Measurements from ENCODE around the gene TGM1. TPM values are rescaled to one million over a fixed set of nuclear protein-coding genes. Genes with fewer than 3 reads are reported as not detected.

The TGM1 gene
- total and polyA plus RNA-seq, 2 donors (not counting 1 experiment from before 2014, with no cell fraction given): 0.83 to 1.4 TPM

DNA sequence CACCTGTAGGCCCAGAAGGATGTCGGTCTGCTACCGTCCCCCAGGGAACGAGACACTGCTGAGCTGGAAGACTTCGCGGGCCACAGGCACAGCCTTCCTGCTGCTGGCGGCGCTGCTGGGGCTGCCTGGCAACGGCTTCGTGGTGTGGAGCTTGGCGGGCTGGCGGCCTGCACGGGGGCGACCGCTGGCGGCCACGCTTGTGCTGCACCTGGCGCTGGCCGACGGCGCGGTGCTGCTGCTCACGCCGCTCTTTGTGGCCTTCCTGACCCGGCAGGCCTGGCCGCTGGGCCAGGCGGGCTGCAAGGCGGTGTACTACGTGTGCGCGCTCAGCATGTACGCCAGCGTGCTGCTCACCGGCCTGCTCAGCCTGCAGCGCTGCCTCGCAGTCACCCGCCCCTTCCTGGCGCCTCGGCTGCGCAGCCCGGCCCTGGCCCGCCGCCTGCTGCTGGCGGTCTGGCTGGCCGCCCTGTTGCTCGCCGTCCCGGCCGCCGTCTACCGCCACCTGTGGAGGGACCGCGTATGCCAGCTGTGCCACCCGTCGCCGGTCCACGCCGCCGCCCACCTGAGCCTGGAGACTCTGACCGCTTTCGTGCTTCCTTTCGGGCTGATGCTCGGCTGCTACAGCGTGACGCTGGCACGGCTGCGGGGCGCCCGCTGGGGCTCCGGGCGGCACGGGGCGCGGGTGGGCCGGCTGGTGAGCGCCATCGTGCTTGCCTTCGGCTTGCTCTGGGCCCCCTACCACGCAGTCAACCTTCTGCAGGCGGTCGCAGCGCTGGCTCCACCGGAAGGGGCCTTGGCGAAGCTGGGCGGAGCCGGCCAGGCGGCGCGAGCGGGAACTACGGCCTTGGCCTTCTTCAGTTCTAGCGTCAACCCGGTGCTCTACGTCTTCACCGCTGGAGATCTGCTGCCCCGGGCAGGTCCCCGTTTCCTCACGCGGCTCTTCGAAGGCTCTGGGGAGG lies 47.9 kb upstream of the TGM1 start, which contains the start of gene LTB4R:
Gene LTB4R (plus strand): TSS at position 857 of the 959 bp plus-strand sequence. CDS start 4,150 bp downstream, outside the sequence.
- peak; percentile 77 to 82 for DNase-seq (ENCODE audit: low read depth in 2 of 2)
- peak in 1 of 2 donors; percentile 9 for TF ChIP-seq CTCF (conservative IDR thresholded peaks at IDR 0.05 in 1 of 2, IDR thresholded peaks at IDR 0.05 in 1 of 2; ENCODE audit: low read depth in 1 of 2, low read length in 2 of 2)
- TF ChIP-seq EZH2 (IDR thresholded peaks at IDR 0.05; ENCODE audit: low read length, missing control alignments): no peak
- no peaks in the 10 kb centered on the region for H3K27me3 ChIP-seq (ENCODE audit: control insufficient read depth, insufficient read depth, low read length)
- peaks cover 12% of the 10 kb centered on the region for H3K4me1 ChIP-seq (ENCODE audit: control insufficient read depth, extremely low read depth, insufficient read depth, low read length)
- H2AFZ ChIP-seq (ENCODE audit: low read length): no peak within 1 kb of the TSS
- H3K79me2 ChIP-seq (ENCODE audit: control insufficient read depth, insufficient read depth, low read length): no peaks in the 10 kb centered on the region
- peak within 1 kb of the TSS; percentile 10 for H3K27ac ChIP-seq (ENCODE audit: insufficient read depth, low read length)
- peak within 1 kb of the TSS in 1 of 4 experiments; percentile 42 for H3K4me3 ChIP-seq (replicated peaks in 1 of 4; ENCODE audit: control extremely low read depth in 1 of 4, insufficient read depth in 1 of 4, low read depth in 3 of 4, low read length in 4 of 4)
- no peaks in the 10 kb centered on the region for H3K9me3 ChIP-seq (ENCODE audit: control insufficient read depth, insufficient read depth, low read depth, low read length)
- H3K4me2 ChIP-seq (ENCODE audit: extremely low read depth, insufficient read depth, low read length): peak within 1 kb of the TSS; percentile 51
- H4K20me1 ChIP-seq (ENCODE audit: control insufficient read depth, extremely low read depth, insufficient read depth, low read length): no peaks in the 10 kb centered on the region
- H3K36me3 ChIP-seq (ENCODE audit: control insufficient read depth, insufficient read depth, low read length): peaks cover 2% of the 10 kb centered on the region
- H3K9ac ChIP-seq (ENCODE audit: insufficient read depth, low read length): no peak within 1 kb of the TSS

DNA sequence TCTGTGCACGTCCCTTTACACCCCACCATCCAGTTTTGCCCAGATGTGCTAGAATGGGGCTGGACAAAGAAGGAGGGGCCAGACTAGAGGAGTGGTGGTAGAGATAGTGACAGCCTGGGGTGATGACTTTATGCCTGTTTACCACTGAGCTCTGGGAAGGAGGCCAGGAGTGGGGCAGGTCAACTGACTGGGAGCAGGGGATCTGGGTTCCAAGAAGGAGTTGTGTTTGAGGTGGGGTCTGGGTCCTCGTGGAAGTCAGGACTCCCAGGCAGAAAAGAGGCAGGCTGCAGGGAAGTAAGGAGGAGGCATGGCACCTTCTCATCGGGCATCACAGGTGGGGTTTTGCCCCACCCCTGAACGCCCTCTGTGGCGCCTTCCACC lies 47.3 kb upstream of the TGM1 start:
- no peaks in the 10 kb centered on the region for H3K79me2 ChIP-seq (ENCODE audit: control insufficient read depth, insufficient read depth, low read length)
- no peaks in the 10 kb centered on the region for H3K27me3 ChIP-seq (ENCODE audit: control insufficient read depth, insufficient read depth, low read length)
- H3K4me2 ChIP-seq (ENCODE audit: extremely low read depth, insufficient read depth, low read length): no peak overlapping the region
- H3K9ac ChIP-seq (ENCODE audit: insufficient read depth, low read length): no peak overlapping the region
- peak overlapping the region in 1 of 4 experiments; percentile 42 for H3K4me3 ChIP-seq (replicated peaks in 1 of 4; ENCODE audit: control extremely low read depth in 1 of 4, insufficient read depth in 1 of 4, low read depth in 3 of 4, low read length in 4 of 4)
- peak overlapping the region; percentile 10 for H3K27ac ChIP-seq (ENCODE audit: insufficient read depth, low read length)
- TF ChIP-seq CTCF (conservative IDR thresholded peaks at IDR 0.05 in 1 of 2, IDR thresholded peaks at IDR 0.05 in 1 of 2; ENCODE audit: low read depth in 1 of 2, low read length in 2 of 2): no peak
- TF ChIP-seq EZH2 (IDR thresholded peaks at IDR 0.05; ENCODE audit: low read length, missing control alignments): no peak
- no peaks in the 10 kb centered on the region for H3K9me3 ChIP-seq (ENCODE audit: control insufficient read depth, insufficient read depth, low read depth, low read length)
- peaks cover 12% of the 10 kb centered on the region for H3K4me1 ChIP-seq (ENCODE audit: control insufficient read depth, extremely low read depth, insufficient read depth, low read length)
- peaks cover 3% of the 10 kb centered on the region for H3K36me3 ChIP-seq (ENCODE audit: control insufficient read depth, insufficient read depth, low read length)
- DNase-seq (ENCODE audit: low read depth in 2 of 2): no peak
- H4K20me1 ChIP-seq (ENCODE audit: control insufficient read depth, extremely low read depth, insufficient read depth, low read length): no peaks in the 10 kb centered on the region
- H2AFZ ChIP-seq (ENCODE audit: low read length): no peak overlapping the region

DNA sequence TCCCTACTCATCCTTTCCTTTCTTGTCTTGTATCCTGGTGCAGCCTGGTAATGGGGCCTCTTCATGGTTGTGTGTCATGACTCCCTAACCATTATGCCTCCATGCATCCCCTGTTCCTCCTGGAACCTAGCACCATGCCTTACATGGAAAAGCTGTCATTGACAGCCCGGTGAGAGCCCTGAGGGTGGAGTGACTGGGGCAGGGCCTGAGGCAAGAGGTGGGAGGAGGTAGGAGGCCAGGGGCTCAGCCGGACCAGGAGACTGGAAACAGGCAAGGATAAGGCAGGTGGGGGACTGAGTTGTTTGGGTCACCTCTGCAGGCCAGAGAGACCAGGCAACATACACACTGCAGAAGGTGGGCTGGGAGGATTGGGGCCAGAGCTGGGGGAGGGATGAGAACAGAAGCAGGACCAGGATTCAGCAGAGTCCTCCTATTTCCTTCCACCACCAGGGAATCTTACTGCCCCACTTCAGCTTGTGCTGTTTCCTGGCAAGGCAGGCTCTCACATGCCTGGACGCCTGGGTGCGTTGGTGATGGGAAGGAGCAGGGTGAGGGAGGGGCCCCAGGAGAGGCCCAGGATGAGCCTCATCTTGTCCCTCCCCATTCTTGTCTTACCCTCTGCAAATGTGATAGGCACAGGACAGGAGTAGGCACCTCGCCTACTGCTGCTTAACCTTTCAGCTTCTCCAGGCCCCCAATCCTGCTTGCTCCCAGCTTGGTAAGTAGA lies 46.7 kb upstream of the TGM1 start, which contains the start of gene LTB4R2:
Gene LTB4R2 (plus strand): TSS at position 603 of the 727 bp plus-strand sequence. CDS start 525 bp downstream, outside the sequence.
- Histone ChIP-seq H3K27me3 (ENCODE audit: control insufficient read depth, insufficient read depth, low read length) (no peaks in the 10 kb centered on the region), H3K9me3 (ENCODE audit: control insufficient read depth, insufficient read depth, low read depth, low read length) (no peaks in the 10 kb centered on the region), H3K4me2 (ENCODE audit: extremely low read depth, insufficient read depth, low read length) (peak within 1 kb of the TSS; percentile 51), H3K79me2 (ENCODE audit: control insufficient read depth, insufficient read depth, low read length) (no peaks in the 10 kb centered on the region), H3K4me3 (replicated peaks in 1 of 4; ENCODE audit: control extremely low read depth in 1 of 4, insufficient read depth in 1 of 4, low read depth in 3 of 4, low read length in 4 of 4) (peak within 1 kb of the TSS in 1 of 4 experiments; percentile 42), H3K36me3 (ENCODE audit: control insufficient read depth, insufficient read depth, low read length) (peaks cover 4% of the 10 kb centered on the region), H2AFZ (ENCODE audit: low read length) (no peak within 1 kb of the TSS), H3K9ac (ENCODE audit: insufficient read depth, low read length) (no peak within 1 kb of the TSS), H3K4me1 (ENCODE audit: control insufficient read depth, extremely low read depth, insufficient read depth, low read length) (peaks cover 12% of the 10 kb centered on the region), H4K20me1 (ENCODE audit: control insufficient read depth, extremely low read depth, insufficient read depth, low read length) (no peaks in the 10 kb centered on the region), H3K27ac (ENCODE audit: insufficient read depth, low read length) (peak within 1 kb of the TSS; percentile 10)
- DNase-seq (ENCODE audit: low read depth in 2 of 2): no peak
- TF ChIP-seq CTCF (conservative IDR thresholded peaks at IDR 0.05 in 1 of 2, IDR thresholded peaks at IDR 0.05 in 1 of 2; ENCODE audit: low read depth in 1 of 2, low read length in 2 of 2) (no peak), EZH2 (IDR thresholded peaks at IDR 0.05; ENCODE audit: low read length, missing control alignments) (no peak)
